HFF-Myc (cell line): Measurements from ENCODE around the gene IL17RD.

Experiments
- DNase-seq: peaks from one replicate; pipeline ENCODE4 v3.0.0-alpha.2; 2011; ENCODE audit warnings: low read depth; ENCODE audit errors: extremely low read depth
- H3K4me3 ChIP-seq: replicated peaks from 2 replicates; pipeline ENCODE4 v1.5.1; 2011; ENCODE audit warnings: low read depth, mild to moderate bottlenecking, control low read depth, low read length
- TF ChIP-seq, protein P1 (sequence below): IDR thresholded peaks from 2 replicates; pipeline ENCODE4 v1.5.1; 2012; ENCODE audit warnings: mild to moderate bottlenecking, low read depth, low read length, control low read depth; ENCODE audit errors: missing control alignments

The IL17RD gene

DNA sequence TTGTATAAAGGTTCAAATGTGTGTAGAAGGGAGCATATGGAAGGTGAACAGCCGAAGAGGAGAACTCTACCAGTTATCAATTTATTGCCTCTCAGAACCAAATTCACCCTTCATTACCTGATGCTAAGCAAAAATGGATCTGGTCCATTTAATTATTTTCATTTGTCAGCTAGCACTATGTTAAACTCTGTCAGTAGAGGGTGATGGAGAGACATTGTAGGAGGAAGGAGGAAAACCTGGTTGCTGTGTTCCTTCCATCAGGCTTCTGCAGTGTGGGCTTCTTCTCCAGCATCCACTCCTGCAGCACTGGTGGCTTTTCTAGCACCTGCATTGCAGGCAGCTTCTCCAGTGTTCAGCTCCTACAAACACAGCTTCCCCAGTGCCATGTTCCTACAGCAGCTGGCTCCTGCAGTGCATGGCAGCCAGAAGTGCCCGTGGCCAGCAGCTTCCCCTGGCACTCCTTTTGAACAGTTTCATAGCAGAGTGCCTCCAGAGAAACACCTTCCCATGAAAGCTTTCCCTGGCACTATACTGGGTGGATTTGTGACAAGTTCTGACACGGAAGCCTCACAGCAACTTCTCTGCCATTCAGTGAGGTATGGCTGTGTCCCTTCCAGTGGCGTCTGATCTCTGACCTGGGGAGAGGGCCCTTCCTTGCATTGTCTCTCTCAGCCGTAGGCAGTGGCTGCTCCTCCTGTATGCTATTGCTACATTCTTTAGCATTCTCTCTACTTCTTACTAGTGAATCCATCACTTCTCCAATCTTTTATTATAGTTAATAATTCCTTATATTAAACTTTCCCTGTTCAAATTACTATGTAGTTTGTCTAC, 14.6 kb upstream of the IL17RD start:
- no peak for DNase-seq
- TF ChIP-seq, protein P1, sequence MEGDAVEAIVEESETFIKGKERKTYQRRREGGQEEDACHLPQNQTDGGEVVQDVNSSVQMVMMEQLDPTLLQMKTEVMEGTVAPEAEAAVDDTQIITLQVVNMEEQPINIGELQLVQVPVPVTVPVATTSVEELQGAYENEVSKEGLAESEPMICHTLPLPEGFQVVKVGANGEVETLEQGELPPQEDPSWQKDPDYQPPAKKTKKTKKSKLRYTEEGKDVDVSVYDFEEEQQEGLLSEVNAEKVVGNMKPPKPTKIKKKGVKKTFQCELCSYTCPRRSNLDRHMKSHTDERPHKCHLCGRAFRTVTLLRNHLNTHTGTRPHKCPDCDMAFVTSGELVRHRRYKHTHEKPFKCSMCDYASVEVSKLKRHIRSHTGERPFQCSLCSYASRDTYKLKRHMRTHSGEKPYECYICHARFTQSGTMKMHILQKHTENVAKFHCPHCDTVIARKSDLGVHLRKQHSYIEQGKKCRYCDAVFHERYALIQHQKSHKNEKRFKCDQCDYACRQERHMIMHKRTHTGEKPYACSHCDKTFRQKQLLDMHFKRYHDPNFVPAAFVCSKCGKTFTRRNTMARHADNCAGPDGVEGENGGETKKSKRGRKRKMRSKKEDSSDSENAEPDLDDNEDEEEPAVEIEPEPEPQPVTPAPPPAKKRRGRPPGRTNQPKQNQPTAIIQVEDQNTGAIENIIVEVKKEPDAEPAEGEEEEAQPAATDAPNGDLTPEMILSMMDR, result peak; percentile 41
- no peak overlapping the region for H3K4me3 ChIP-seq

DNA sequence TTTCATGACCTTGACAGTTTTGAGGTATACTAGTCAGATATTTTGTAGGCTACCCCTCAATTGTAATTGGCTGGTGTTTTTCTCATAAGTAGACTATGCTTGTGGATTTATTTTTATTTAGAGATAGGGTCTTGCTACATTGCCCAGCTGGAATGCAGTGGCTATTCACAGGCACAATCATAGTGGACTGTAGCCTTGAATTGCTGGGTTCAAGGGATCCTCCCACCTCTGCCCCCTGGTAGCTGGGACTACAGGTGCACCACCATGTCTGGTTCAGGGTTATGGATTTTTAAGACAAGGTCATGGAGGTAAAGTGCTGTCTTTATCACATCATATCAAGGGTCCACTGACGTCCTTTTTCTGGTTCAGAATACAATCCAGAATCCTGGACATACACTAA, 10.9 kb upstream of the IL17RD start:
- TF ChIP-seq, protein P1, result no peak
- no peak for DNase-seq
- no peak overlapping the region for H3K4me3 ChIP-seq

DNA sequence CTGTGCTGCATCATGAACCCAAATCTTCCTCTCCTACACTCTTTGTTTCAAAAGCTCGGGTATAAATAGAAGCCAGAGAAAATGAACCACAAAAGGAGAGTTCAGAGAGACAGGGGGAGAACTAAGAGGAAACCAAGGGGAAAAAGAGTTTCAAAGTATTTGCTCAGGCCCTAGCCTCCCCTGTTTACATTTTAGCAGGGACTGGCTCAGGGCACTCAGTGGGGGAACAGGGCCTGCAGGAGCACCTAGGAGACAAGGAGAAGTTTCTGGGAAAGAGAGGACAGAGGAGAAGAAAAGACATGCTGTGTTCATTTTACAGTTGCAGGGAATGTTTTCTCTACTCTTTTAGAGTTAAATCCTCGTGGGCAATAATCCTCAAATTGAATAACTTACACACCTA, 8.5 kb upstream of the IL17RD start:
- H3K4me3 ChIP-seq, result no peak overlapping the region
- TF ChIP-seq, protein P1, result no peak
- no peak for DNase-seq

DNA sequence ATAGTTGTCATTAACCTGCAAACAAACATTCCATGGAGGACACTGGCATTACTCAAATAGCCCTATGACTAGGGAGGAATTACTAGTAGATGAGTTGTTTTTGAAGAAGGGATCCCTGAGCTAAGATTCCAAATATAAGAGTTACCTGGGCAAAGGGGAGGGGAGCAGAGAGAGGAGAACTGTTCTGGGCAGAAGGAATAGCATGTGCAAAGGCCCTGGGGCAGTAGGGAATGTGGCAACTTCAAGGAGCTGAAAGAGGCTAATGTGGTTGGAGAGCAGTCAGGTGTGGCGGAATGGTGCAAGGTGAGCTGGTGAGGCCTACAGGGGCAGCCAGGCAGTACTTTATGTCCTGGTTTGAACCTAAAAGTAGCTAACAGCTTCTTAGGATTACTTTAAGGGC, 5.8 kb upstream of the IL17RD start:
- TF ChIP-seq, protein P1, result no peak
- no peak overlapping the region for H3K4me3 ChIP-seq
- DNase-seq, result no peak

DNA sequence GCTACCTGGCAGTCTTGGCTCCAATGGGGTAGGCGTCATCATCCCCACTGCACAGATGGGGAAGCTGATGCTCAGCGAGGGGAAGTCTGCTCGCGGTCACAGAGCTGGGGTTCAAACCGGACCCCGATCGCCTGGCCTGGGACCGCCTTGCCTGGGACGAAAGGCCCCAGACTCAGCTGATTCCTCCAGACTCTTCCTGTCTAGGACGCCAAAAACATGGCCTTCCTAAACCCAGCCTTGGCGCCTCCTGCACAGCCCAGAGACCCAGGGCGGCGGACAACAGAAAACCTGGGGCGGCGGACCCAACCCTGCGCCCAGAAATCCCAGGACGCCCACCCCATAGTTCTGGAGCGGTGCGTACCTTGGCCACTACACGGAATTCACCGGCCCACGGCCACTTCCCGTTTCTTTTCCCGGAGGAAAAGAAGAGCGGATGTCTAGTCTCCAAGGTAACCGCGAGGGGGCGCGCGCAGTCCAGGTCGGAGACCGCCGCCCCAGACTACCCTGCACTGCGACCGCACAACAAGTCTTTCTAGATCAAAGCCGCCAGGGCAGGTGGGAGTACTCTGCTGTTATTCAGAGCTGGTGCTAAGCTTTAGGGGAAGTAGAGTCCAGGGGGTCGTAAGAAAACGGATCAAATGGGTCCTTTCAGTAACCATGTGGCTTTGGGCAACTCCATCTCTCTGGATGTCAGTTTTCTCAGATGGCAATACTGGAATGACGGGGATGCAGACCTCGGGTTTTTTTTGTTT, 4.9 kb upstream of the IL17RD start:
- DNase-seq, result no peak
- TF ChIP-seq, protein P1, result peak; percentile 85
- peak overlapping the region; percentile 37 for H3K4me3 ChIP-seq

DNA sequence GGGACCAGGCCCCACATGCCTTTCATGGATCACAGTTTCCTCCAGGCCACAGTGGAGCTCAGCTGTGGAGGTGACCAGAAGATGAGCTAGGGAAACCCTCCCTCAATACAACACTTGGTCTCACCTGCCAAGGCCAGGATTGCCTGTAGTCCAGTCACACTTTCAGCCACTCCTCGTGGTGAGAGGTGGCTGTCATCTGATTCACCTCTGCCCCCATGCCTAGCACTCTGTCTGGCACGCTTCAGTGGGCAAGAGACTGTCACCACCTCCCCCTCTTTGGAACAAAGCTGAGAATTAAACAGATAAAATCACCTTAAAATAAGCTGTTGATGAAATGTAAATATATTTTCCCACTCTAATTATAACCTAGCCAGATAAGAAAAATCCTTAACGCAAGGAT, 4.0 kb upstream of the IL17RD start:
- DNase-seq, result no peak
- TF ChIP-seq, protein P1, result no peak

More for the DNA sequence above, 4.0 kb upstream of the IL17RD start:
- no peak overlapping the region for H3K4me3 ChIP-seq
